ENCODE results near the gene FAM219A. TPM values are rescaled to one million over a fixed set of nuclear protein-coding genes. Genes with fewer than 3 reads are reported as not detected.
"Not testable (repeated sequence)": the region's sequence is repeated elsewhere in the genome, so short reads cannot be mapped to it uniquely, and the experiment has no call there.

The FAM219A gene
- total RNA-seq, 2 experiments from 2014 or later = 6.5 to 12.7 TPM

GRCh38 chr9:34369636-34370035 lies 88.7 kb downstream of the FAM219A start:
- no peak overlapping the region for H2AFZ ChIP-seq (ENCODE audit: low read length)
- no peak overlapping the region for H3K27ac ChIP-seq (ENCODE audit: low read depth, low read length, poor library complexity, severe bottlenecking)
- H3K4me3 ChIP-seq (ENCODE audit: low read depth, low read length, poor library complexity, severe bottlenecking) = no peak overlapping the region
- H3K4me1 ChIP-seq (ENCODE audit: insufficient read depth, low read length, poor library complexity, severe bottlenecking) = no peaks in the 10 kb centered on the region
- H3K36me3 ChIP-seq (ENCODE audit: insufficient read depth, low read length) = no peaks in the 10 kb centered on the region; the same call in 1 of the 2 replicates
- H4K20me1 ChIP-seq (ENCODE audit: insufficient read depth, low read length) = no peaks in the 10 kb centered on the region
- DNase-seq (ENCODE audit: low spot score) = no peak
- no peaks in the 10 kb centered on the region for H3K79me2 ChIP-seq (ENCODE audit: insufficient read depth, low read depth, low read length)
- H3K9me2 ChIP-seq (ENCODE audit: insufficient read depth, low read length) = no peaks in the 10 kb centered on the region
- ChIA-PET POLR2A (interaction anchor here (0.6 kb wide), 1 partner anchor 126 kb away, joined by 3 read pairs; no protein-coding TSS in a partner anchor), CTCF (ENCODE audit: unreplicated experiment) (no interaction called here)
- H3K9me3 ChIP-seq (ENCODE audit: low read length) = no peaks in the 10 kb centered on the region
- no TSS peak for BruUV-seq (replicated peaks)
- TF ChIP-seq CTCF (conservative IDR thresholded peaks at IDR 0.05; ENCODE audit: low read length) (no peak), EZH2phosphoT487 (IDR thresholded peaks at IDR 0.05; ENCODE audit: borderline replicate concordance, low read depth, low read length) (no peak)
- intact Hi-C loops (cut with micrococcal nuclease; ENCODE audit: unreplicated experiment) = no loop called here
- H3K4me2 ChIP-seq (ENCODE audit: low read length) = no peak overlapping the region

GRCh38 chr9:34368796-34369195 lies 89.6 kb downstream of the FAM219A start:
- H3K4me2 ChIP-seq (ENCODE audit: low read length); H3K36me3 ChIP-seq (ENCODE audit: insufficient read depth, low read length); H2AFZ ChIP-seq (ENCODE audit: low read length); H3K9me2 ChIP-seq (ENCODE audit: insufficient read depth, low read length); H3K9me3 ChIP-seq (ENCODE audit: low read length); CTCF ChIA-PET (ENCODE audit: unreplicated experiment); H4K20me1 ChIP-seq (ENCODE audit: insufficient read depth, low read length); H3K4me1 ChIP-seq (ENCODE audit: insufficient read depth, low read length, poor library complexity, severe bottlenecking); H3K4me3 ChIP-seq (ENCODE audit: low read depth, low read length, poor library complexity, severe bottlenecking); H3K27ac ChIP-seq (ENCODE audit: low read depth, low read length, poor library complexity, severe bottlenecking); BruUV-seq (replicated peaks); intact Hi-C loops (cut with micrococcal nuclease; ENCODE audit: unreplicated experiment); H3K79me2 ChIP-seq (ENCODE audit: insufficient read depth, low read depth, low read length); DNase-seq (ENCODE audit: low spot score): not testable (repeated sequence)
- POLR2A ChIA-PET = interaction anchor here (0.6 kb wide), 1 partner anchor 127 kb away, joined by 3 read pairs; no protein-coding TSS in a partner anchor

GRCh38 chr9:34367751-34368410 lies 90.5 kb downstream of the FAM219A start:
- H3K79me2 ChIP-seq (ENCODE audit: insufficient read depth, low read depth, low read length); BruUV-seq (replicated peaks); H2AFZ ChIP-seq (ENCODE audit: low read length); H3K4me2 ChIP-seq (ENCODE audit: low read length); H3K27ac ChIP-seq (ENCODE audit: low read depth, low read length, poor library complexity, severe bottlenecking); H3K36me3 ChIP-seq (ENCODE audit: insufficient read depth, low read length); intact Hi-C loops (cut with micrococcal nuclease; ENCODE audit: unreplicated experiment); DNase-seq (ENCODE audit: low spot score); CTCF ChIA-PET (ENCODE audit: unreplicated experiment); H4K20me1 ChIP-seq (ENCODE audit: insufficient read depth, low read length); H3K9me2 ChIP-seq (ENCODE audit: insufficient read depth, low read length); H3K4me3 ChIP-seq (ENCODE audit: low read depth, low read length, poor library complexity, severe bottlenecking); H3K9me3 ChIP-seq (ENCODE audit: low read length); H3K4me1 ChIP-seq (ENCODE audit: insufficient read depth, low read length, poor library complexity, severe bottlenecking): not testable (repeated sequence)
- POLR2A ChIA-PET = interaction anchor here (0.6 kb wide), 1 partner anchor 13 kb away, joined by 3 read pairs; no protein-coding TSS in a partner anchor
